Measurements from ENCODE around the gene AJAP1. TPM values are rescaled to one million over a fixed set of nuclear protein-coding genes. Genes with fewer than 3 reads are reported as not detected.

The AJAP1 gene
- total RNA-seq, 1 experiment from 2014 or later: not detected

- Histone ChIP-seq H3K36me3 (ENCODE audit: control insufficient read depth in 1 of 2, insufficient read depth in 2 of 2, low read length in 2 of 2) (no peaks in the 10 kb centered on the region), H3K27me3 (ENCODE audit: insufficient read depth, low read length) (no peaks in the 10 kb centered on the region), H4K20me1 (ENCODE audit: insufficient read depth) (no peaks in the 10 kb centered on the region), H3K9me3 (ENCODE audit: control insufficient read depth in 1 of 2, insufficient read depth in 1 of 2, low read depth in 1 of 2, low read length in 2 of 2) (no peaks in the 10 kb centered on the region; a peak in 1 of 4 replicates), H3K9me2 (ENCODE audit: insufficient read depth) (no peaks in the 10 kb centered on the region), H3K4me2 (ENCODE audit: low read length) (no peak overlapping the region), H3K27ac (ENCODE audit: low read depth, low read length) (no peak overlapping the region), H3K4me1 (ENCODE audit: control insufficient read depth in 1 of 2, insufficient read depth in 2 of 2, low read length in 2 of 2) (no peaks in the 10 kb centered on the region), H3K9ac (ENCODE audit: low read length) (no peak overlapping the region), H3K4me3 (replicated peaks in 1 of 2; ENCODE audit: low read depth in 1 of 2, low read length in 2 of 2) (no peak overlapping the region), H3K79me2 (ENCODE audit: insufficient read depth, low read length) (no peaks in the 10 kb centered on the region), H2AFZ (ENCODE audit: low read depth, low read length, poor library complexity, severe bottlenecking) (no peak overlapping the region)
- RAD21 ChIA-PET (ENCODE audit: low non-redundant PET in 1 of 2, low total read pairs in 2 of 2, uncharacterized antibody in 2 of 2, unreplicated experiment in 2 of 2): no interaction called here
- TF ChIP-seq SP1 (IDR thresholded peaks at IDR 0.05; ENCODE audit: low read depth) (no peak), SRF (IDR thresholded peaks at IDR 0.05; ENCODE audit: low read depth) (no peak), POLR2AphosphoS5 (IDR thresholded peaks at IDR 0.05; ENCODE audit: low read depth, low read length) (no peak), CBX3 (IDR thresholded peaks at IDR 0.05; ENCODE audit: low read depth) (no peak), FOSL1 (IDR thresholded peaks at IDR 0.05; ENCODE audit: low read depth) (no peak), POLR2A (IDR thresholded peaks at IDR 0.05; ENCODE audit: borderline replicate concordance, extremely low read depth, insufficient read depth, insufficient read length) (no peak), EZH2 (IDR thresholded peaks at IDR 0.05) (no peak), RAD21 (IDR thresholded peaks at IDR 0.05; ENCODE audit: low read depth) (no peak), EGR1 (IDR thresholded peaks at IDR 0.05; ENCODE audit: low read depth) (no peak), TCF7L2 (IDR thresholded peaks at IDR 0.05; ENCODE audit: borderline replicate concordance, extremely low read depth, insufficient read depth, insufficient read length) (no peak), ZBTB33 (IDR thresholded peaks at IDR 0.05; ENCODE audit: extremely low read depth, insufficient replicate concordance, low read length) (no peak), MAX (IDR thresholded peaks at IDR 0.05) (no peak), CEBPB (IDR thresholded peaks at IDR 0.05; ENCODE audit: low read depth) (no peak)
- POLR2A ChIA-PET: no interaction called here
- CTCF ChIA-PET: no interaction called here
- ATAC-seq: no peak
- no TSS peak for BruUV-seq (replicated peaks)
- no peak for DNase-seq (ENCODE audit: low read depth, low spot score)
- intact Hi-C loops (cut with micrococcal nuclease): no loop called here
Measured at GRCh38 chr1:4702932-4703331, 48.5 kb downstream of the AJAP1 start.

Data from HCT116 (cell line).